Stomach (tissue), 4 donors: Measurements from ENCODE around the gene TPD52L1.

Source experiments
- CTCF ChIP-seq, 7 experiments: fragments of 450-650 bp in 4 of 7; fragments of 200-600 bp in 3 of 7; sonication (generic) in 3 of 7; IDR thresholded peaks; one replicate each; pipeline ENCODE4 v1.5.1; 2016 to 2019; ENCODE audit warnings: antibody characterized with exemption in 7 of 7, control low read depth in 2 of 7, mild to moderate bottlenecking in 1 of 7
- EP300 ChIP-seq: sonication (generic); formaldehyde crosslinking; IDR thresholded peaks from one replicate; pipeline ENCODE4 v1.6.1; 2017; ENCODE audit warnings: antibody characterized with exemption
- POLR2A ChIP-seq, 4 donors: fragments of 450-650 bp; IDR thresholded peaks; one replicate each; pipeline ENCODE4 v1.6.1; 2016; ENCODE audit warnings: antibody characterized with exemption in 4 of 4, control low read depth in 2 of 4, mild to moderate bottlenecking in 1 of 4, moderate library complexity in 1 of 4
- POLR2AphosphoS5 ChIP-seq, 3 donors: sonication (generic); formaldehyde crosslinking; IDR thresholded peaks; one replicate each; pipeline ENCODE4 v1.6.1; 2016; ENCODE audit warnings: antibody characterized with exemption in 3 of 3

- TF ChIP-seq POLR2A (IDR thresholded peaks at IDR 0.05) (no peak), CTCF (IDR thresholded peaks at IDR 0.05) (no peak), POLR2AphosphoS5 (IDR thresholded peaks at IDR 0.05) (no peak), EP300 (no peak)
These were observed 29.8 kb downstream of the TPD52L1 start for GRCh38 chr6:125183391-125183790.
